Transverse colon (tissue), 4 donors: ENCODE results near the gene GLCE. TPM values are rescaled to one million over a fixed set of nuclear protein-coding genes. Genes with fewer than 3 reads are reported as not detected.

Experiments
- DNase-seq: peaks from one replicate; pipeline ENCODE4 v3.0.0-alpha.2; 2019
- H3K27ac ChIP-seq, 4 donors: fragments of 200-600 bp; sonication (generic); 2 replicates each; pipeline ENCODE4 v1.5.1; 2016 to 2018; ENCODE audit warnings: inconsistent platforms in 4 of 4
- H3K27me3 ChIP-seq: fragments of 200-600 bp; sonication (generic); 2 replicates; pipeline ENCODE4 v1.5.1; 2017; ENCODE audit warnings: inconsistent platforms
- H3K36me3 ChIP-seq, 4 donors: fragments of 200-600 bp; sonication (generic); 2 replicates each; pipeline ENCODE4 v1.5.1; 2017 to 2019; ENCODE audit warnings: inconsistent platforms in 4 of 4
- H3K4me1 ChIP-seq, 4 donors: fragments of 200-600 bp; sonication (generic); 2 replicates each; pipeline ENCODE4 v1.5.1; 2017 to 2020; ENCODE audit warnings: inconsistent platforms in 4 of 4
- H3K4me3 ChIP-seq, 4 donors: fragments of 200-600 bp; sonication (generic); 1 replicate in 1 of 4; 2 replicates in 3 of 4; pipeline versions ENCODE4 v1.5.1 to v1.6.1; 2017 to 2019; ENCODE audit warnings: inconsistent platforms in 4 of 4
- H3K9me3 ChIP-seq, 2 donors: fragments of 200-600 bp; sonication (generic); 2 replicates each; pipeline ENCODE4 v1.5.1; 2017 to 2019; ENCODE audit warnings: inconsistent platforms in 2 of 2
- CTCF ChIP-seq, 5 experiments: fragments of 200-600 bp in 3 of 5; fragments of 450-650 bp in 2 of 5; sonication (generic) in 3 of 5; IDR thresholded peaks; 1 replicate in 2 of 5; 2 replicates in 3 of 5; pipeline ENCODE4 v1.5.1; 2016 to 2017; ENCODE audit warnings: antibody characterized with exemption in 5 of 5, inconsistent platforms in 3 of 5, mild to moderate bottlenecking in 2 of 5, moderate library complexity in 1 of 5
- EP300 ChIP-seq: sonication (generic); formaldehyde crosslinking; IDR thresholded peaks from one replicate; pipeline ENCODE4 v1.6.1; 2017; ENCODE audit warnings: antibody characterized with exemption, low read depth
- POLR2A ChIP-seq: fragments of 450-650 bp; IDR thresholded peaks from one replicate; pipeline ENCODE4 v1.6.1; 2016; ENCODE audit warnings: antibody characterized with exemption, mild to moderate bottlenecking, moderate library complexity
- POLR2AphosphoS5 ChIP-seq, 3 donors: sonication (generic); formaldehyde crosslinking; IDR thresholded peaks; one replicate each; pipeline ENCODE4 v1.6.1; 2016; ENCODE audit warnings: antibody characterized with exemption in 3 of 3
- WGBS, 2 donors: methylation state at CpG; one replicate each; pipeline ENCODE4 v1.1.5; 2018; ENCODE audit warnings: low coverage in 1 of 2; 5-methylcytosine and 5-hydroxymethylcytosine counted together
- in situ Hi-C, 4 donors: fragments of 200-750 bp; cut with MboI; loops; one replicate each; pipeline versions ENCODE4 v1.15.0 to v1.15.1; 2017; ENCODE audit warnings: low sequenced_read_pairs in 3 of 4, low pct_ligation_motif_present in 1 of 4, low pct_unique_long_range_greater_than_20kb in 1 of 4
- intact Hi-C: fragments of 100-400 bp; cut with DNase I; formaldehyde crosslinking; loops from one replicate; pipeline ENCODE4 v1.15.1; 2023; ENCODE audit warnings: low total_unique reads
- total RNA-seq, 4 donors: library from RNA; depleted of rRNA; stranded (reverse); fragments of >200 nt; gene quantifications; one replicate each; pipeline ENCODE4 v1.1.0, GENCODE V29; 2016

The GLCE gene
- total RNA-seq, 4 donors from 2014 or later = 7.9 to 38.1 (median 25.4) TPM

GRCh38 chr15:69237718-69238117 lies 77.3 kb downstream of the GLCE start:
- WGBS, 2 donors = 80 to 87% methylated on average over 1 of the region's 1 CpG
- in situ Hi-C loops = no loop called here
- Histone ChIP-seq H3K27ac (no peak overlapping the region), H3K36me3 (no peaks in the 10 kb centered on the region), H3K4me3 (no peak overlapping the region), H3K9me3 (no peaks in the 10 kb centered on the region), H3K4me1 (peaks cover 0 to 7% (median 0%) of the 10 kb centered on the region in 4 donors), H3K27me3 (no peaks in the 10 kb centered on the region)
- no peak for TF ChIP-seq EP300
- no peak for TF ChIP-seq CTCF (IDR thresholded peaks at IDR 0.05)
- intact Hi-C loops = no loop called here
- DNase-seq = no peak

GRCh38 chr15:69244798-69245197 lies 84.4 kb downstream of the GLCE start:
- Histone ChIP-seq H3K4me1 (no peaks in the 10 kb centered on the region), H3K4me3 (no peak overlapping the region), H3K27me3 (no peaks in the 10 kb centered on the region), H3K36me3 (no peaks in the 10 kb centered on the region), H3K9me3 (no peaks in the 10 kb centered on the region), H3K27ac (no peak overlapping the region)
- no peak for DNase-seq
- no peak for TF ChIP-seq POLR2A
- no peak for TF ChIP-seq POLR2AphosphoS5 (IDR thresholded peaks at IDR 0.05)
- TF ChIP-seq CTCF (IDR thresholded peaks at IDR 0.05) = no peak
- no peak for TF ChIP-seq EP300
- intact Hi-C loops (no loop called here), in situ Hi-C loops (no loop called here)
- 33% methylated on average over 2 of the region's 2 CpGs; no CpG with 5 or more reads in 1 of the 2 donors for whole genome bisulfite sequencing, 2 donors

GRCh38 chr15:69253156-69253555 lies 92.7 kb downstream of the GLCE start:
- no peak for TF ChIP-seq CTCF (IDR thresholded peaks at IDR 0.05)
- TF ChIP-seq POLR2A = no peak
- no peak for TF ChIP-seq POLR2AphosphoS5 (IDR thresholded peaks at IDR 0.05)
- no peak for TF ChIP-seq EP300
- no peak overlapping the region for H3K27ac ChIP-seq
- no peaks in the 10 kb centered on the region for H3K27me3 ChIP-seq
- WGBS, 2 donors = 49 to 50% methylated on average over 1 to 3 of the region's 3 CpGs
- peaks cover 0 to 4% (median 0%) of the 10 kb centered on the region in 4 donors for H3K4me1 ChIP-seq
- no peak for DNase-seq
- intact Hi-C loops = no loop called here
- H3K36me3 ChIP-seq = no peaks in the 10 kb centered on the region
- in situ Hi-C loops = loop anchor here in 3 of 4 donors (10.0 to 25.0 kb wide), 2 partner anchors 188 to 191 kb away; no protein-coding TSS in a partner anchor
- H3K4me3 ChIP-seq = no peak overlapping the region
- no peaks in the 10 kb centered on the region for H3K9me3 ChIP-seq

GRCh38 chr15:69265347-69265955 lies 105.0 kb downstream of the GLCE start:
- TF ChIP-seq POLR2A = no peak
- no peak for TF ChIP-seq EP300
- TF ChIP-seq CTCF (IDR thresholded peaks at IDR 0.05) = peak; percentile 44 to 59 (median 54)
- TF ChIP-seq POLR2AphosphoS5 (IDR thresholded peaks at IDR 0.05) = no peak

More at GRCh38 chr15:69265347-69265955, 105.0 kb downstream of the GLCE start:
- in situ Hi-C loops (loop anchor here in 3 of 4 donors (10.0 to 25.0 kb wide), 2 partner anchors 201 to 203 kb away; no protein-coding TSS in a partner anchor), intact Hi-C loops (loop anchor here (10.0 kb wide), 1 partner anchor 201 kb away; no protein-coding TSS in a partner anchor)
- no peak overlapping the region for H3K4me3 ChIP-seq
- no peaks in the 10 kb centered on the region for H3K9me3 ChIP-seq
- no peak for DNase-seq
- H3K27ac ChIP-seq = no peak overlapping the region
- peaks cover 0 to 19% (median 0%) of the 10 kb centered on the region in 4 donors for H3K36me3 ChIP-seq
- H3K27me3 ChIP-seq = no peaks in the 10 kb centered on the region
- H3K4me1 ChIP-seq = no peaks in the 10 kb centered on the region
- 36 to 41% methylated on average over 5 of the region's 5 CpGs for WGBS, 2 donors
